ENCODE measurements around the gene CAB39.
A peak's percentile ranks its signal among the peaks of the same experiment; 100 is the strongest.

The CAB39 gene

DNA sequence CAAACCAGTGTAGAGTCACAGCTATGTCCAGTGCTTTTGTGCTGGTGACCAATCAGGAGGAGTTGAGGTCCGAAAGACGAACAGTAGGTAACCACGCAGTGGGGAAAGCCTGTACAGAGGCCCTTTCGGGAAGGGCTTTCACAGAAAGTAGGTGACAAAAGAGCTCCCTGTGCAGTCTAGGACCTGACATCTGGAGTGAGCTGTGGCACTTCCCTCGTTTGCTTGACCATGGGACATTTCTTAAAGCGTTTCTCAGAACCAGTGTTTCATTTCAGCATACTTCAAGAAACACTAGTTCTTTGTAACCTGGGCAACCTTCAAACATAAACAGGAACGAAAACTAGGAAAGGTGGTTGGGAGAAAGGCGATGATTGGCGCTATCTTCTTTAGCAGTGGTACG is 96.4 kb downstream of the CAB39 start:
- no peak for DNase-seq
- TF ChIP-seq, protein P1, sequence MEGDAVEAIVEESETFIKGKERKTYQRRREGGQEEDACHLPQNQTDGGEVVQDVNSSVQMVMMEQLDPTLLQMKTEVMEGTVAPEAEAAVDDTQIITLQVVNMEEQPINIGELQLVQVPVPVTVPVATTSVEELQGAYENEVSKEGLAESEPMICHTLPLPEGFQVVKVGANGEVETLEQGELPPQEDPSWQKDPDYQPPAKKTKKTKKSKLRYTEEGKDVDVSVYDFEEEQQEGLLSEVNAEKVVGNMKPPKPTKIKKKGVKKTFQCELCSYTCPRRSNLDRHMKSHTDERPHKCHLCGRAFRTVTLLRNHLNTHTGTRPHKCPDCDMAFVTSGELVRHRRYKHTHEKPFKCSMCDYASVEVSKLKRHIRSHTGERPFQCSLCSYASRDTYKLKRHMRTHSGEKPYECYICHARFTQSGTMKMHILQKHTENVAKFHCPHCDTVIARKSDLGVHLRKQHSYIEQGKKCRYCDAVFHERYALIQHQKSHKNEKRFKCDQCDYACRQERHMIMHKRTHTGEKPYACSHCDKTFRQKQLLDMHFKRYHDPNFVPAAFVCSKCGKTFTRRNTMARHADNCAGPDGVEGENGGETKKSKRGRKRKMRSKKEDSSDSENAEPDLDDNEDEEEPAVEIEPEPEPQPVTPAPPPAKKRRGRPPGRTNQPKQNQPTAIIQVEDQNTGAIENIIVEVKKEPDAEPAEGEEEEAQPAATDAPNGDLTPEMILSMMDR (IDR thresholded peaks at IDR 0.05; ENCODE audit: low read depth, low read length, missing control alignments): no peak
- in situ Hi-C loops (cut with HindIII; ENCODE audit: low pct_ligation_motif_present, low sequenced_read_pairs): no loop called here
- Histone ChIP-seq H3K4me3 (ENCODE audit: low read depth, low read length) (no peak overlapping the region), H3K36me3 (replicated peaks) (peaks cover 6% of the 10 kb centered on the region), H3K27ac (no peak overlapping the region), H3K27me3 (replicated peaks) (no peaks in the 10 kb centered on the region)

DNA sequence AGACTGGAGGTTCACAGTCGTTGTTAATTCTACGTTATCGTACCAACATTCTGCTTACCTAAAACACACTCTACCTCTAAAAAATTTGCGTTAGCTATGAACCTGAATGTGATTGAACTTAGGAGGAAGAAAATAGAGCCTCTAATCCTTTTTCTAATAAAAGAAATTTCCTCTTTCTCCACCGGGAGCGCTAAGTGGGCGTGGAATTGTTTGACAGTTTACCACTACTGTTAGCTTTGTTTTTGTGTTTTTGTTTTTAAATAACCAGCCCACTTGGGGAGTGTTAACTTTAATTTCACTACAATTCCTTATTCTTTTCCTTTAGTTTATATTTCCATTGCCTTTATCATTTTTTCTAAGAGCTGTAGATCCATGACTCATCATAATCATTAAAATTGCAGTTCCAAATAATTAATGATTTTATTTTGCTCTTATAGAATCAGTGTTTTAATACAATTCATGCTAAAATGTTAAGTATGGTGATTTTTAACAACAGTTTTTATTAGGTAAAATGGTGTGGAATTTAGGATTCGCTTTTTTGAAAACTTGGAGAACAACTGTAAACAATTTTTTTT is 97.1 kb downstream of the CAB39 start:
- Histone ChIP-seq H3K27ac (no peak overlapping the region), H3K27me3 (replicated peaks) (no peaks in the 10 kb centered on the region), H3K4me3 (ENCODE audit: low read depth, low read length) (no peak overlapping the region), H3K36me3 (replicated peaks) (peaks cover 10% of the 10 kb centered on the region)
- no peak for DNase-seq
- TF ChIP-seq, protein P1 (IDR thresholded peaks at IDR 0.05; ENCODE audit: low read depth, low read length, missing control alignments): peak; percentile 51
- in situ Hi-C loops (cut with HindIII; ENCODE audit: low pct_ligation_motif_present, low sequenced_read_pairs): no loop called here

DNA sequence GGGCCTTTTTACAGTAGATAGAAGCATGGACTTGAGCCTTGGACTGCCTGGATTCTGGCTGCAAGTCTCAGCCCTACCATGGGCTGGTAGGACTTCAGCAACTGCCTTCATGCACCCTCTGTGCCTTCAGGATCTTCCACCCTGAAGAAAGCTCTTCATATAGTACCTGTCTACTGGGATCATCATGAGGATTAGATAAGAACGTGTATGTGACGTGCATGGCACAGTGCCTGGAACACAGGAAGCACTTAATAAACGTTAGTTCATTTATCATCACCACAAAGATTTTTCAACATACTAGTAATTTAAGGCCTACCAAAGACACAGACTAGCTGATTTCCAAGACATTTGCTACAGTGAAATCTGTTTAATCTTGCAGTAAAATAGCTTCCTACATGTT is 98.9 kb downstream of the CAB39 start:
- no peaks in the 10 kb centered on the region for H3K27me3 ChIP-seq (replicated peaks)
- H3K4me3 ChIP-seq (ENCODE audit: low read depth, low read length): no peak overlapping the region
- H3K36me3 ChIP-seq (replicated peaks): peaks cover 16% of the 10 kb centered on the region
- DNase-seq: no peak
- no peak overlapping the region for H3K27ac ChIP-seq
- in situ Hi-C loops (cut with HindIII; ENCODE audit: low pct_ligation_motif_present, low sequenced_read_pairs): no loop called here
- TF ChIP-seq, protein P1 (IDR thresholded peaks at IDR 0.05; ENCODE audit: low read depth, low read length, missing control alignments): no peak

DNA sequence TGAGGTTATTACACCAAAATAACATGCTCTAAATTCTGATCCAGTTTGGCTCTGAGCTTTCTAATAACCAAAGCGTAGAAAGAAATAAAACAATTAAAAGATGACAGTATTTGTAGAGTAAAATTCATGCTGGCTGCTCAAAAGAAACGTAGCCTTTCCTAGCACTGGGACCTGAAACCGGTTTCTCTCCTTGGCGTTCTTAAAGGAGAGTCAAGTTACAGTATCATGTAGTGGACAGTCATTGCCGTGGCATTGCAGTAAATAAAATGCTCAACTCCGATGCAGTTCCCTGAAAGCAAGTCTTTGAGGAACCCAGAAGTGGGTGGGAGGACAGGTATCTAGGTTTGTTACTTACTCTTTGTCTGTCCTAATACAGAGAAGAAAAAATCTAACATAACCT is 99.4 kb downstream of the CAB39 start:
- no peak overlapping the region for H3K4me3 ChIP-seq (ENCODE audit: low read depth, low read length)
- DNase-seq: no peak
- no peaks in the 10 kb centered on the region for H3K27me3 ChIP-seq (replicated peaks)
- peaks cover 19% of the 10 kb centered on the region for H3K36me3 ChIP-seq (replicated peaks)
- TF ChIP-seq, protein P1 (IDR thresholded peaks at IDR 0.05; ENCODE audit: low read depth, low read length, missing control alignments): no peak
- H3K27ac ChIP-seq: no peak overlapping the region
- in situ Hi-C loops (cut with HindIII; ENCODE audit: low pct_ligation_motif_present, low sequenced_read_pairs): no loop called here

DNA sequence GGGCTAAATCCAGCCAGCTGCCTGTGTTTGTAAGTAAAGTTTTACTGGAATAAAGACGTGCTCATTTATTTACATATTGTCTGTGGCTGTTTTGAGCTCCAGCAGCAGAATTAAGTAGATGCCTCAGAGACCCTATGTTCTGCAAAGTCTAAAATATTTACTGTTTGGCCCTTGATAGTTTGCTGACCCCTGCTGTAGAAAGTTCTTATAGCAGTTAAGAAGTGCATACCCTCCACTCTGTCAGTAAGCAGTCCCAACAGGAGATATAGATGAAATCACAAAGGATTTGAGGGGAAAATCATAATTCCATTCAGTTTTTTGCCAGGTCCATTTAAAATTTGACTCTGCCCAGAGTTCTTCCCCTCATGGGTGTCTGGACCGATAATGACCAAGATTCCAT is 102.0 kb downstream of the CAB39 start:
- H3K36me3 ChIP-seq (replicated peaks): peaks cover 36% of the 10 kb centered on the region
- peak; percentile 25 for DNase-seq

More for the DNA sequence above, 102.0 kb downstream of the CAB39 start:
- Histone ChIP-seq H3K27ac (no peak overlapping the region), H3K4me3 (ENCODE audit: low read depth, low read length) (no peak overlapping the region), H3K27me3 (replicated peaks) (no peaks in the 10 kb centered on the region)
- TF ChIP-seq, protein P1 (IDR thresholded peaks at IDR 0.05; ENCODE audit: low read depth, low read length, missing control alignments): peak; percentile 54
- in situ Hi-C loops (cut with HindIII; ENCODE audit: low pct_ligation_motif_present, low sequenced_read_pairs): no loop called here
